CD4-positive, alpha-beta T cell treated with Interleukin-1 beta for 1 hour (primary cell): Measurements from ENCODE around the gene CFAP58.

Experiments
- DNase-seq, 2 donors: peaks; one replicate each; pipeline ENCODE4 v3.0.0-alpha.2; 2020 to 2022

The CFAP58 gene

GRCh38 chr10:104387130-104387888 is 33.7 kb downstream of the CFAP58 start:
- DNase-seq, result peak in 1 of 2 donors; percentile 11

GRCh38 chr10:104388830-104389229 is 35.2 kb downstream of the CFAP58 start:
- no peak for DNase-seq

GRCh38 chr10:104391150-104391968 is 37.7 kb downstream of the CFAP58 start:
- DNase-seq, result no peak

- DNase-seq, result no peak
These were observed 38.3 kb downstream of the CFAP58 start for GRCh38 chr10:104391969-104392296.

GRCh38 chr10:104393387-104393786 is 39.8 kb downstream of the CFAP58 start:
- DNase-seq, result no peak

GRCh38 chr10:104396581-104396980 is 42.9 kb downstream of the CFAP58 start:
- DNase-seq, result no peak

GRCh38 chr10:104403636-104404035 is 50.0 kb downstream of the CFAP58 start:
- no peak for DNase-seq

- no peak for DNase-seq
These were observed 53.4 kb downstream of the CFAP58 start for GRCh38 chr10:104406715-104407650.

GRCh38 chr10:104413528-104413927 is 59.9 kb downstream of the CFAP58 start:
- no peak for DNase-seq

GRCh38 chr10:104415526-104416165 is 62.0 kb downstream of the CFAP58 start:
- DNase-seq, result no peak

GRCh38 chr10:104416851-104417250 is 63.2 kb downstream of the CFAP58 start:
- DNase-seq, result no peak

- no peak for DNase-seq
These were observed 64.1 kb downstream of the CFAP58 start for GRCh38 chr10:104417637-104418292.

GRCh38 chr10:104424719-104425118 is 71.1 kb downstream of the CFAP58 start:
- DNase-seq, result no peak

- no peak for DNase-seq
These were observed 74.4 kb downstream of the CFAP58 start for GRCh38 chr10:104427989-104428388.

- DNase-seq, result no peak
These were observed 76.2 kb downstream of the CFAP58 start for GRCh38 chr10:104429846-104430245.

- no peak for DNase-seq
These were observed 76.7 kb downstream of the CFAP58 start for GRCh38 chr10:104430360-104430759.

GRCh38 chr10:104433669-104434068 is 80.0 kb downstream of the CFAP58 start:
- no peak for DNase-seq

GRCh38 chr10:104434601-104435000 is 81.0 kb downstream of the CFAP58 start:
- no peak for DNase-seq

GRCh38 chr10:104435822-104436221 is 82.2 kb downstream of the CFAP58 start:
- no peak for DNase-seq

GRCh38 chr10:104437226-104437625 is 83.6 kb downstream of the CFAP58 start:
- DNase-seq, result no peak

- no peak for DNase-seq
These were observed 86.6 kb downstream of the CFAP58 start for GRCh38 chr10:104440221-104440620.
